Vagina (tissue), 2 donors: ENCODE results near the gene IQCF6.

Experiments
- CTCF ChIP-seq, 3 experiments: fragments of 450-650 bp in 2 of 3; fragments of 200-600 bp in 1 of 3; sonication (generic) in 1 of 3; IDR thresholded peaks; one replicate each; pipeline ENCODE4 v1.5.1; 2017 to 2019; ENCODE audit warnings: antibody characterized with exemption in 3 of 3, mild to moderate bottlenecking in 2 of 3, moderate library complexity in 2 of 3
- POLR2A ChIP-seq, 2 donors: fragments of 450-650 bp; IDR thresholded peaks; one replicate each; pipeline ENCODE4 v1.6.1; 2017; ENCODE audit warnings: antibody characterized with exemption in 2 of 2, mild to moderate bottlenecking in 2 of 2, moderate library complexity in 2 of 2
- POLR2AphosphoS5 ChIP-seq, 2 donors: sonication (generic); formaldehyde crosslinking; IDR thresholded peaks; one replicate each; pipeline ENCODE4 v1.9.0; 2017; ENCODE audit warnings: antibody characterized with exemption in 2 of 2, mild to moderate bottlenecking in 2 of 2, low read depth in 1 of 2; ENCODE audit not compliant: insufficient read depth in 1 of 2

GRCh38 chr3:51789437-51789836 lies 10.4 kb upstream of the IQCF6 start:
- TF ChIP-seq CTCF (IDR thresholded peaks at IDR 0.05) (no peak), POLR2A (IDR thresholded peaks at IDR 0.05) (no peak), POLR2AphosphoS5 (IDR thresholded peaks at IDR 0.05; ENCODE audit: insufficient read depth in 1 of 2, low read depth in 1 of 2) (no peak)
